HepG2 (cell line): Measurements from ENCODE around the gene CBX5. TPM values are rescaled to one million over a fixed set of nuclear protein-coding genes. Genes with fewer than 3 reads are reported as not detected.
A peak's percentile ranks its signal among the peaks of the same experiment; 100 is the strongest.

Experiments used
- CBX5 ChIP-seq: sonication (generic); formaldehyde crosslinking; IDR thresholded peaks from 2 replicates; pipeline ENCODE4 v1.4.0; 2020; ENCODE audit warnings: missing genetic modification reagents, borderline replicate concordance
- HNF4A ChIP-seq: sonication (generic); formaldehyde crosslinking; IDR thresholded peaks from 2 replicates; pipeline ENCODE4 v1.4.0; 2020; ENCODE audit warnings: missing genetic modification reagents
- HOXD1 ChIP-seq: sonication (generic); formaldehyde crosslinking; IDR thresholded peaks from 2 replicates; pipeline ENCODE4 v1.5.0; 2020; ENCODE audit warnings: missing genetic modification reagents
- KAT2B ChIP-seq: fragments of 150-350 bp; IDR thresholded peaks from 2 replicates; pipeline ENCODE4 v1.6.1; 2014; ENCODE audit warnings: low read depth, low read length, borderline replicate concordance
- KLF9 ChIP-seq: IDR thresholded peaks from 2 replicates; pipeline ENCODE4 v1.6.1; 2016; ENCODE audit warnings: low read depth
- NRL ChIP-seq: sonication (generic); formaldehyde crosslinking; IDR thresholded peaks from 2 replicates; pipeline ENCODE4 v1.5.0; 2020; ENCODE audit warnings: missing genetic modification reagents, mild to moderate bottlenecking, moderate library complexity, borderline replicate concordance
- PTBP1 ChIP-seq: fragments of 200-400 bp; formaldehyde crosslinking; IDR thresholded peaks from 2 replicates; pipeline ENCODE4 v1.6.1; 2018; ENCODE audit warnings: low read length, low read depth; ENCODE audit not compliant: poor library complexity, severe bottlenecking
- SOX13 ChIP-seq, 3 experiments: fragments of 450-650 bp in 1 of 3; sonication (generic) in 1 of 3; formaldehyde crosslinking in 1 of 3; IDR thresholded peaks in 2 of 3; conservative IDR thresholded peaks in 1 of 3; 2 replicates each; pipeline versions ENCODE4 v1.5.0 to v1.6.1; 2016 to 2020; ENCODE audit warnings: antibody characterized with exemption in 1 of 3, mild to moderate bottlenecking in 1 of 3, missing compliant biosample characterization in 1 of 3, missing genetic modification reagents in 1 of 3, moderate library complexity in 1 of 3
- TAF1 ChIP-seq: sonication (generic); formaldehyde crosslinking; IDR thresholded peaks from 2 replicates; pipeline ENCODE4 v1.4.0; 2020; ENCODE audit warnings: missing genetic modification reagents
- U2AF1 ChIP-seq: fragments of 200-400 bp; formaldehyde crosslinking; optimal IDR thresholded peaks from 2 replicates; pipeline ENCODE3; 2017; ENCODE audit warnings: mild to moderate bottlenecking, low read depth, low read length
- ZBTB7A ChIP-seq: sonication (generic); formaldehyde crosslinking; IDR thresholded peaks from 2 replicates; pipeline ENCODE4 v1.8.0; 2022; ENCODE audit warnings: mild to moderate bottlenecking, missing genetic modification reagents
- ZEB1 ChIP-seq: IDR thresholded peaks from 2 replicates; pipeline ENCODE4 v1.6.1; 2012; ENCODE audit warnings: mild to moderate bottlenecking, low read depth, inconsistent platforms; ENCODE audit not compliant: insufficient replicate concordance
- ZNF333 ChIP-seq: sonication (generic); formaldehyde crosslinking; IDR thresholded peaks from 2 replicates; pipeline ENCODE4 v1.4.0; 2020; ENCODE audit warnings: mild to moderate bottlenecking, missing genetic modification reagents, borderline replicate concordance
- ZNF354B ChIP-seq: sonication (generic); formaldehyde crosslinking; IDR thresholded peaks from 2 replicates; pipeline ENCODE4 v1.8.0; 2022; ENCODE audit warnings: mild to moderate bottlenecking, missing genetic modification reagents
- ZNF564 ChIP-seq: sonication (generic); formaldehyde crosslinking; IDR thresholded peaks from 2 replicates; pipeline ENCODE4 v1.8.1; 2023; ENCODE audit warnings: mild to moderate bottlenecking, missing genetic modification reagents
- ZNF598 ChIP-seq: sonication (generic); formaldehyde crosslinking; IDR thresholded peaks from 2 replicates; pipeline ENCODE4 v1.5.1; 2020; ENCODE audit warnings: mild to moderate bottlenecking, missing genetic modification reagents, borderline replicate concordance
- ZNF644 ChIP-seq: IDR thresholded peaks from 2 replicates; pipeline ENCODE4 v1.6.1; 2016; ENCODE audit warnings: low read depth
- ZNF746 ChIP-seq: sonication (generic); formaldehyde crosslinking; IDR thresholded peaks from 2 replicates; pipeline ENCODE4 v1.8.0; 2022; ENCODE audit warnings: mild to moderate bottlenecking, missing genetic modification reagents
- ZNF75D ChIP-seq: sonication (generic); formaldehyde crosslinking; IDR thresholded peaks from 2 replicates; pipeline ENCODE4 v1.8.1; 2023; ENCODE audit warnings: missing genetic modification reagents, mild to moderate bottlenecking, borderline replicate concordance
- ZNF777 ChIP-seq: sonication (generic); formaldehyde crosslinking; IDR thresholded peaks from 2 replicates; pipeline ENCODE4 v1.4.0; 2020; ENCODE audit warnings: missing genetic modification reagents
- polyA plus RNA-seq, 8 experiments: library from polyadenylated mRNA; depleted of rRNA in 3 of 8; stranded (reverse) in 7 of 8; unstranded in 1 of 8; fragments of >200 nt; fragmentation: Illumina TruSeq in 4 of 8; extraction: Trizol in 4 of 8; gene quantifications; 2 replicates each; pipeline versions ENCODE4 v1.2.1 to v1.2.3, GENCODE V29; 2011 to 2016; ENCODE audit warnings: low read depth in 4 of 8, missing spikeins in 1 of 8, mixed read lengths in 1 of 8; ENCODE audit not compliant: insufficient read depth in 1 of 8
- total RNA-seq, 5 experiments: library from RNA; depleted of rRNA; stranded (reverse); fragments of >200 nt; fragmentation: Illumina TruSeq; extraction: Trizol; gene quantifications; 2 replicates each; pipeline ENCODE4 v1.2.3, GENCODE V29; 2016; ENCODE audit warnings: low read depth in 1 of 5
- TF ChIP-seq, protein P1 (sequence below), 2 experiments: IDR thresholded peaks; 2 replicates each; pipeline ENCODE4 v1.6.1; 2011 to 2012; ENCODE audit warnings: low read length in 2 of 2, borderline replicate concordance in 1 of 2, low read depth in 1 of 2, mild to moderate bottlenecking in 1 of 2, moderate library complexity in 1 of 2
- TF ChIP-seq, protein P2 (sequence below): sonication (generic); formaldehyde crosslinking; IDR thresholded peaks from 2 replicates; pipeline ENCODE4 v1.5.0; 2020; ENCODE audit warnings: mild to moderate bottlenecking, missing genetic modification reagents

Gene CBX5
- total and polyA plus RNA-seq, 2 of the 13 experiments (the other 11 are each of a cell fraction or from before 2014, with no cell fraction given), result 16.0 to 22.2 TPM

GRCh38 chr12:54214553-54215406 is 65.1 kb downstream of the CBX5 start (continued):
- no peak for TF ChIP-seq ZNF354B
- no peak for TF ChIP-seq TAF1 (CRISPR knock-in tag)
- no peak for TF ChIP-seq SOX13 (IDR thresholded peaks at IDR 0.05)
- no peak for TF ChIP-seq SOX13 (CRISPR knock-in tag; conservative IDR thresholded peaks at IDR 0.05 in 1 of 2, IDR thresholded peaks at IDR 0.05 in 1 of 2)
- no peak for TF ChIP-seq ZNF746 (CRISPR knock-in tag)
- no peak for TF ChIP-seq U2AF1
- no peak for TF ChIP-seq ZBTB7A
- no peak for TF ChIP-seq ZNF75D (CRISPR knock-in tag)
- no peak for TF ChIP-seq ZNF644 (CRISPR knock-in tag)
- TF ChIP-seq, protein P1, sequence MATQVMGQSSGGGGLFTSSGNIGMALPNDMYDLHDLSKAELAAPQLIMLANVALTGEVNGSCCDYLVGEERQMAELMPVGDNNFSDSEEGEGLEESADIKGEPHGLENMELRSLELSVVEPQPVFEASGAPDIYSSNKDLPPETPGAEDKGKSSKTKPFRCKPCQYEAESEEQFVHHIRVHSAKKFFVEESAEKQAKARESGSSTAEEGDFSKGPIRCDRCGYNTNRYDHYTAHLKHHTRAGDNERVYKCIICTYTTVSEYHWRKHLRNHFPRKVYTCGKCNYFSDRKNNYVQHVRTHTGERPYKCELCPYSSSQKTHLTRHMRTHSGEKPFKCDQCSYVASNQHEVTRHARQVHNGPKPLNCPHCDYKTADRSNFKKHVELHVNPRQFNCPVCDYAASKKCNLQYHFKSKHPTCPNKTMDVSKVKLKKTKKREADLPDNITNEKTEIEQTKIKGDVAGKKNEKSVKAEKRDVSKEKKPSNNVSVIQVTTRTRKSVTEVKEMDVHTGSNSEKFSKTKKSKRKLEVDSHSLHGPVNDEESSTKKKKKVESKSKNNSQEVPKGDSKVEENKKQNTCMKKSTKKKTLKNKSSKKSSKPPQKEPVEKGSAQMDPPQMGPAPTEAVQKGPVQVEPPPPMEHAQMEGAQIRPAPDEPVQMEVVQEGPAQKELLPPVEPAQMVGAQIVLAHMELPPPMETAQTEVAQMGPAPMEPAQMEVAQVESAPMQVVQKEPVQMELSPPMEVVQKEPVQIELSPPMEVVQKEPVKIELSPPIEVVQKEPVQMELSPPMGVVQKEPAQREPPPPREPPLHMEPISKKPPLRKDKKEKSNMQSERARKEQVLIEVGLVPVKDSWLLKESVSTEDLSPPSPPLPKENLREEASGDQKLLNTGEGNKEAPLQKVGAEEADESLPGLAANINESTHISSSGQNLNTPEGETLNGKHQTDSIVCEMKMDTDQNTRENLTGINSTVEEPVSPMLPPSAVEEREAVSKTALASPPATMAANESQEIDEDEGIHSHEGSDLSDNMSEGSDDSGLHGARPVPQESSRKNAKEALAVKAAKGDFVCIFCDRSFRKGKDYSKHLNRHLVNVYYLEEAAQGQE (IDR thresholded peaks at IDR 0.05; ENCODE audit: borderline replicate concordance in 1 of 2, low read depth in 1 of 2, low read length in 2 of 2), result no peak
- no peak for TF ChIP-seq ZNF598 (CRISPR knock-in tag)
- no peak for TF ChIP-seq ZNF564 (CRISPR knock-in tag)
- no peak for TF ChIP-seq NRL
- TF ChIP-seq, protein P2, sequence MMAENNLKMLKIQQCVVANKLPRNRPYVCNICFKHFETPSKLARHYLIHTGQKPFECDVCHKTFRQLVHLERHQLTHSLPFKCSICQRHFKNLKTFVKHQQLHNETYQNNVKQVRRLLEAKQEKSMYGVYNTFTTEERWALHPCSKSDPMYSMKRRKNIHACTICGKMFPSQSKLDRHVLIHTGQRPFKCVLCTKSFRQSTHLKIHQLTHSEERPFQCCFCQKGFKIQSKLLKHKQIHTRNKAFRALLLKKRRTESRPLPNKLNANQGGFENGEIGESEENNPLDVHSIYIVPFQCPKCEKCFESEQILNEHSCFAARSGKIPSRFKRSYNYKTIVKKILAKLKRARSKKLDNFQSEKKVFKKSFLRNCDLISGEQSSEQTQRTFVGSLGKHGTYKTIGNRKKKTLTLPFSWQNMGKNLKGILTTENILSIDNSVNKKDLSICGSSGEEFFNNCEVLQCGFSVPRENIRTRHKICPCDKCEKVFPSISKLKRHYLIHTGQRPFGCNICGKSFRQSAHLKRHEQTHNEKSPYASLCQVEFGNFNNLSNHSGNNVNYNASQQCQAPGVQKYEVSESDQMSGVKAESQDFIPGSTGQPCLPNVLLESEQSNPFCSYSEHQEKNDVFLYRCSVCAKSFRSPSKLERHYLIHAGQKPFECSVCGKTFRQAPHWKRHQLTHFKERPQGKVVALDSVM (CRISPR knock-in tag), result no peak
- TF ChIP-seq ZNF333 (CRISPR knock-in tag), result no peak
- no peak for TF ChIP-seq PTBP1
- no peak for TF ChIP-seq ZEB1
- TF ChIP-seq ZNF777 (CRISPR knock-in tag), result no peak
- TF ChIP-seq KAT2B, result no peak
- TF ChIP-seq HNF4A (CRISPR knock-in tag), result no peak
- no peak for TF ChIP-seq HOXD1
- TF ChIP-seq CBX5, result peak; percentile 73; the same call in 1 of the 2 replicates
- 0 out of 2 replicates have a peak, but pooled peaks have one; percentile 51 for TF ChIP-seq KLF9
